ENCODE measurements around the gene BTBD10.

DNA sequence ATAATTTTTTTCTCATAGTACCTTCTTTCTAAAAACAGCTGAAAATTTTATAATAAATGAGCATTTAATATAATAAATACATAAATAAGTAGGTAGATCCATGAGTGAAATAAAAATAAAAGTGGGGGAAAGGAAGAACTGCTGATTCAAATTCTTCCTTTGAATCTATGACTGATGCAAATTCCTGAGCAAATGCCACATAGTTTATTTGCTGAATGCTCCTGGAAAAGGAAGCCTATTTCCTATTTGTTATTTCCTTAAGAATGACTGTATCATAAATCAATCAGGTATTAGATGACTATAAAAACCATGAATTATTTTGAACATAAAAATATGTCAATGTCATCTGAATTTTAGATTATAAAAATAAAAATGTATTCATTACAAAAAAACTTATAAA is 16.6 kb downstream of the BTBD10 start:
- TF ChIP-seq, protein P1, sequence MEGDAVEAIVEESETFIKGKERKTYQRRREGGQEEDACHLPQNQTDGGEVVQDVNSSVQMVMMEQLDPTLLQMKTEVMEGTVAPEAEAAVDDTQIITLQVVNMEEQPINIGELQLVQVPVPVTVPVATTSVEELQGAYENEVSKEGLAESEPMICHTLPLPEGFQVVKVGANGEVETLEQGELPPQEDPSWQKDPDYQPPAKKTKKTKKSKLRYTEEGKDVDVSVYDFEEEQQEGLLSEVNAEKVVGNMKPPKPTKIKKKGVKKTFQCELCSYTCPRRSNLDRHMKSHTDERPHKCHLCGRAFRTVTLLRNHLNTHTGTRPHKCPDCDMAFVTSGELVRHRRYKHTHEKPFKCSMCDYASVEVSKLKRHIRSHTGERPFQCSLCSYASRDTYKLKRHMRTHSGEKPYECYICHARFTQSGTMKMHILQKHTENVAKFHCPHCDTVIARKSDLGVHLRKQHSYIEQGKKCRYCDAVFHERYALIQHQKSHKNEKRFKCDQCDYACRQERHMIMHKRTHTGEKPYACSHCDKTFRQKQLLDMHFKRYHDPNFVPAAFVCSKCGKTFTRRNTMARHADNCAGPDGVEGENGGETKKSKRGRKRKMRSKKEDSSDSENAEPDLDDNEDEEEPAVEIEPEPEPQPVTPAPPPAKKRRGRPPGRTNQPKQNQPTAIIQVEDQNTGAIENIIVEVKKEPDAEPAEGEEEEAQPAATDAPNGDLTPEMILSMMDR (conservative IDR thresholded peaks at IDR 0.05 in 1 of 2, IDR thresholded peaks at IDR 0.05 in 1 of 2; ENCODE audit: low read depth in 1 of 2, low read length in 2 of 2): no peak
- TF ChIP-seq EZH2 (IDR thresholded peaks at IDR 0.05; ENCODE audit: low read length, missing control alignments): no peak
